SKM-1 (cell line): Measurements from ENCODE around the gene PLPP2.

Experiments used
- DNase-seq: peaks from one replicate; lab custom pipeline; 2025; ENCODE audit not compliant: unreplicated experiment; lab: John Stamatoyannopoulos, UW

The PLPP2 gene

DNA sequence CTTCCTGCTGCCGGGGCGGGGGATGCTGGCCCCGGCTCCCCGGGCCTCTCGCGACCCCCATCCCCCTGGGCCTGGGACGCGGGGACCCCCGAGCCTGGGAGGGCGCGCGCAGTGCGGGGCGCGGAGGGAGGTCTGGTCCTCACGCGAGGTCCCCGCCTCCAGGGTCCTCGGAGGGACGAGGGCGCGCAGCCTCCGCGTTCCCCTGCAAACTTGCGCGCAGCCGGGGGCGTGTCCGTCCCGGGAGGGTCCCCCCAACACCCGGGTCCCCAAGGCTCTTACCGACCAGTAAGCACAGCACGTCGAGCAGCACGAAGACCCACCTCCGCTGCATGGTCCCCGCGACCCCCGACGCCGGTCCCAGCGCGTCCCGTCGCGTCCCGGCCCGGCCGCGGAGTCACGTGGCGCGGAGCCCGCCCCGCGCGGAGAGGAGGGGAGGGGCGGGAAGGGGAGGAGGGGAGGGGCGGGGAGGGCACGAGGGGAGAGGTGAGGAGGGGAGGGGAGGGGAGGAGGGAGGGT lies at the start of gene PLPP2:
Gene PLPP2 (minus strand): TSS at position 398 of the 516 bp plus-strand sequence. CDS start 67 bp downstream, at position 331.
- DNase-seq = no peak

DNA sequence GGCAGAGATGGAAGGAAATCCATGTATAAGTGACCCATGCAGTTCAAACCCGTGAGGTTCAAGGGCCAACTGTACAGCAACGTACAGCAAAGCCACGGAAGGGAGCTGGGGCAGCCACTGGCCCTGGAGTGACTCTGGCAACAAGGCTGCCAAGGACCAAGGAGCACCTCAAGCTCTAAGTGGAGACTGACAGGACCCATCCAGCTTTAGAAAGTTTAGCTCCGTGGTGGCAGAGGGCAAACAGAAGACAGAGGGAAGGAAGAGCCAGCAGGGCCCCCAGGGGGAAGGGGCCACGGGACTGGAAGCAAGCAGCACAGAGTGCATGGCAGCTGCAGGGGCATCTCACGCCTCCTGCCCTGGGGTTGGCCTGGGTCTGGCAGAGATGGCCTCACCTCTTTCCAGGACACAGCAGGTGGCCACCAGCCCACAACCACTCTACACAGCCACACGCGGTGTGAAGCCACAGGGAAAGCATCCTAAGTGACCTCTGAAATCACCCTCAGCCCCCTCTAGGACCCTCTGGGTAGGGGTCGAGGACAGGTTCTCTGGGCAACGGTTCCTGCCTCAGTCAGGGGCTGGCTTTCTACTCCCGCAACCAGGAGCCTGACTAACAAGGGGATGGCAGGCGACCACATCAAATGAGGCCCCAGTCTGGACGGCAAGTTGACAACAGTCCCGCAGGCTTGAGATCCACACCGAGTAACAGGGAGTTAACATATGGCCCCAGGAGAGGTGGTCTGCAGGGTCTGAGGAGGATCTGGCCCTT lies 49.6 kb upstream of the PLPP2 start:
- no peak for DNase-seq

DNA sequence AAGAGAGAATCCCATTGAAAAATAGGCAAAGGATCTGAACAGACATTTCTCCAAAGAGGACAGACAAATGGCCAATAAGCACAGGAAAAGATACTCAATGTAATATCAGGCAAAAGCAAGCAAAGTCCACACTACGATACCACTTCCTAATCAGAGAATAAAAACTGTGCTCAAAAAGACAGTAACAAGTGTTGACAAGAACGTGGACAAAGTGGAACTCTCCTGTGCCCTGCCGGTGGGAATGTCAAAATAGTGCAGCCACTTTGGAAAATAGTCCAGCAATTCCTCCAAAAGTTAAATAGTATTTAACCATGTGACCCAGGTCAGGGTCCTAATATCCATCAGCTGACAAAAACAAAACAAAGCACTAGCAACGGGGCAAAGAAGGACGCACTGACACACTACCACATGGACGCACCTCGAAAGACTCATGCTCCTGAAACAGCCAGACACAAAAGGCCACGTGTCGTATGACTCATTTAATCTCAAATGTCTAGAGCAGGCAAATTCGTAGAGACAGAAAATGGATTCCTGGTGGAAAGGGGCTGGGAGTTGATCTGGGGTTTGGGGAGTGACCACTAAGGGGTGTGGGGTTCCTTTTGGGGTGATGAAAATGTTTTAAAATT lies 48.2 kb upstream of the PLPP2 start:
- DNase-seq = no peak

DNA sequence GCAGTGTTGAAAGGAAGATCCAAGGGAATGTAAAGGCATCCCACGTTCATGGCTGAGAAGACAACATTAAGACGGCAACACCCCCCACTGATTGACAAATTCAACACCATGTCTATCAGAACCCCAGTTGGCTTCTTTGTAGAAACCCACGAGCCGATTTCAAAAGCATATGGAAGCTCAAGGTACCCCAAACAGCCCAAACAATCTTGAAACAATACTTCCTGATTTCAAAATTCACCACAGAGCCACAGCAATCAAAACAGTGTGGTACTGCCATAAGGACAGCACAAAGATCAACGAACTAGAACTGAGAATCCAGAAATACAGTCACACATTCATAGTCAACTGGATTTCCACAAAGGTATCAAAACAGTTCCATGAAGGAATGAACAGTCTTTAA lies 47.2 kb upstream of the PLPP2 start:
- DNase-seq = peak; percentile 47

DNA sequence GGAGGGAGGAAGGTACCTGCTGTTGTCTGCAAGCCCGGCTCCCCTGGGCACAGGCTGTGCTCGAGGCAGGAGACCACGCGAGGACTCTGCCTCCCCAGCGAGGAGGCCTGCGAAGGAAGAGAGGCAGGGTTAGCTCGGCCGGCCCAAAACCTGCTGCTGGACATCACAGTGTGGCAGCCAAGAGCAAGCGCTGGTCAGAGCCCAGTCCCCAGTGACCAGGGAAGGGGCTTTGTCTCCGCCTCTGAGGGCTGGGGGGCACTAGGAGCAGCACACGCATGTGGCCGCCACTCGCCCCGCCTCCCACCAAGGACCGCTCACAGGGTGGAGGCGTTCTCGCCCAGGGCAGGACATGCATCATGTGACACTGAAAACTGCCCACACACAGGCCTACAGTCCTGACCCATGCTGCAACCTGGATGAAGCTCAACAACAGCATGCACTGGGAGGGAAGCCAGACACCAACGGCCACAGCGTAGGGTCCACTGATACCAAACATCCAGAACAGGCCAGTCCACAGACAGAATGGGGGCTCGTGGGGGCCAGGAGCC lies 44.9 kb upstream of the PLPP2 start:
- DNase-seq = no peak

DNA sequence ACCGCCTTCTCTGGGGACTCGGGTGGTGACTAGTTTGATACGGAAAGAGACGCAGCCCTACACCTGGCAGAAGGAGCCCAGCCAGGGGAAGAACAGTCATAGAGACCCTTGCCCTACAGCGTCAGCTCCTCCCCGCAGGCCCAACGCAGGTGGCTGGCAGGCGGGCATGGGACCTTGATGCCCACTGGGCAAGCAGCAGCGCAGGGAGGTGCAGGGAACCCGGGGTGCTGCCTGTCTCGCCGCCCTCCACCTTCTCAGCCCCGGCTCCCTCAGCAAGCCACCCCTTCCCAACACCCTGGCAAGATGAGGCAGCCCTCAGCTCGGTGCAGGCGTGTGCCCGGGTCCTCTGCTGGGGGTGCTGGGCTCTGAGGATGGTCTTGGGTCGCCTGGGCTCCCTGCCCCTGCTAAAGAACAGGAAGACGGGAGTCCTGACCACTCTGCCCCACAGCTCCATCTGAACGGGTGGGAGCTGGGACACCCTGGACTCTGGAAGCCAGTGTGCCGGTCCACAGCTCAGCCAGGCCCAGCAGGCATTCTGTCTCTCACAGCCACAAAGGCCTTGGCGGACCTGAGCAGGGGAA lies 44.4 kb upstream of the PLPP2 start:
- no peak for DNase-seq

DNA sequence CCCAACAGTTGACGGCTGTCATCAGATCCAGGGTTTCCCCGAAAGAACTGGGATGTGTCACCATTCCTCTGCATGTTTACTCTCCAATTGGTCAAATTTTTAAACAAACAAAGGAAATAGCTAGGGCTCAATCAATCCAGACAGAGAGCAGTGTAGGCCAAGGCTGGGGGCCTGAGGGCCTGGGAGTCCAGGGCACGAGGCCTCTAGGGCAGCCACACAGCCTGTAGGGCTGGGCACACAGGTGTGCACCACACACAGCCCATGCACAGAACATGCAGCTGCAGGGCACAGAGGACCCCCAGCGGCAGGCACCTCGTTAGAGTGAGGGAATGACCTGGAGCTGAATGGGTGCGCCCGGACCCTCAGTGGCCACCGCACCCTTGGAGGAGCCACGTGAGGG lies 43.9 kb upstream of the PLPP2 start:
- DNase-seq = no peak

DNA sequence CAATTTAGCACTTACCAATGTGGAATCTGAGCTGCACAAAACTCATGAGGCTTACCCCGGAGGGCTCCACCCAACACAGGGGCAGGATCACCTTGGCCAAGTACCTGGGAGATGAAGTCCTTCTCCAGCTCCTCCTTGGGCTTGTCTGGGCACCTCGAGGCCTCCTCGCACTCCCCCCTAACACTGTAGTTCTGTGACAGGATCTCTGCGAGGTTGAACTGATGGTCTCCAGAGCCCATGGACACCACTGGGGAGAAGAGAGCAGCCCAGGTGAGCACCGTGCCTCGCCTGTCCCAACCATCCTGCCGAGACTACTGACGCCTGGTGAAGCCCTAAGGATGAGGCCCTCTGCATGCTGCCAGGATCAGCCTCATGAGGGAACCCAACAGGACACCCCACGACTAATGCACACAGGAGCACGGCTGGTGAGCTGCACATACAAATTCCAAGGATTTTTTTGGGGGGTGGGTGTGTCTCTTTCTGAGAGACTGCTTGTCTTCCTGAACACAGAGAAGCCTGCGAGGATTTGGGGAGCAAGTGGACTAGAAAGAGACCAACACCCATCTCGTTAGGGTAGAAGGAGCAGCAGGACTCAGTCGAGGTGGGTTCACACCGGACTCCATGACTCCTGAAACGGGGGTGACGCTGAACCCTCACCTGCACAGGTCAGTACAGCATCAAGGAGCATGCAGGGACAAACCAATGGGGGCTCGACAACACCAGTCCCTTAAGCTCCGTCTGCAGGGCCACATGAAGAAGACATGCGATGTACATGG lies 43.3 kb upstream of the PLPP2 start:
- no peak for DNase-seq

DNA sequence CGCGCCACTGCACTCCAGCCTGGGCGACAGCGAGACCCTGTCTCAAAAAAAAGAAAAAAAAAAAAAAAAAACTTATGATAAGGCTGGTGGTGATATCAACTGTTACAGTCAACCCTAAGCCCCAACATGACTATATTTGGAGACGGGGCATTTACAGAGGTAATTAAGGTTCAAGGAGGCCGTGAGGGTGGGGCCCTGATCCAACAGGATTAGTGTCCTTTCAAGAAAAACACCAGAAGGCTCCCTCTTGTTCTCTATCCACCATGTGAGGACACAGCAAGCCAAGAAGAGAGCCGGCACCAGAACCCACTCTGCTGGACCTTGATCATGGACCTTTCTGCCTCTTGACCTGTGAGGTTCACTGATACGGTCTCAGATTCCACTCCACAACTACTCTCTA lies 39.3 kb upstream of the PLPP2 start:
- DNase-seq = no peak

DNA sequence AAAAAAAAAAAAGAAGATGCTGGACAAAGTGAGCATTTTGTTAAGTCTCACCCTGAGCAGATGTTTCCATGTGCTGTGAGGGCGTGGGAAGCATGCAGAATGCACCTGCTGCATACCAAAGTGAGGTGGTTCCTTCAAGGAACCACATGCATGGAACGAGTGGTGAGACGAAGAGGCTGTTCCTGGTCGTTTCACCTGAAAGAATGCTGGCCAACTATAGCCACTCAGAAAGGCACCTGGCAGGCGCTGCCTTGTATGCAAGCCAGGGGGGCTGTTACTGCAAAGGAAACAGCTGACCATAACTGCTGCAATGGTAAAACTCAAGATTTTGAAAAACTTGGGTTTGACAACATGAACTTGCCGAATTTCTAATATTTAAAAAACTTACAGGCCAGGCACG lies 38.7 kb upstream of the PLPP2 start:
- no peak for DNase-seq

DNA sequence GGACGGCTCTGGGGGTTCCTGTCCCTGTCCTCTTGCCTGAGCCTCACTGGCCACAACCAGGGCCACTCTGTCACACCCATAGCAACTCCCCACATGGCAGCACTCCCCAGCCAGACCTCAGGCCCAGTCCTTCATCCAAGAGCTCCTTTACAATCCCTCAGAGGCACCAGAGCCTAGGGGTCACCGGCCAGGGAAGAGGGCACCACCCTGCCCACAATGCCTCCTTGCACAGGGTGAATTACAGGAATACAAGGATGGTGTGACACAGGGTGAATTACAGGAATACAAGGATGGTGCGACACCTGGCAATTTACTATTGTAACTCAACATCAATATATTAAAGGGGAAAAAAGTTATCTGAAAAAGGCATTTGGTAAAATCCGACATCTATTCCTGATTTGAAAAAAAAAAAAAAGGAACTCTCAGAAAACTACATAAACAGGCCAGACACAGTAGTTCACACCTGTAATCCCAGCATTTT lies 36.9 kb upstream of the PLPP2 start:
- no peak for DNase-seq

DNA sequence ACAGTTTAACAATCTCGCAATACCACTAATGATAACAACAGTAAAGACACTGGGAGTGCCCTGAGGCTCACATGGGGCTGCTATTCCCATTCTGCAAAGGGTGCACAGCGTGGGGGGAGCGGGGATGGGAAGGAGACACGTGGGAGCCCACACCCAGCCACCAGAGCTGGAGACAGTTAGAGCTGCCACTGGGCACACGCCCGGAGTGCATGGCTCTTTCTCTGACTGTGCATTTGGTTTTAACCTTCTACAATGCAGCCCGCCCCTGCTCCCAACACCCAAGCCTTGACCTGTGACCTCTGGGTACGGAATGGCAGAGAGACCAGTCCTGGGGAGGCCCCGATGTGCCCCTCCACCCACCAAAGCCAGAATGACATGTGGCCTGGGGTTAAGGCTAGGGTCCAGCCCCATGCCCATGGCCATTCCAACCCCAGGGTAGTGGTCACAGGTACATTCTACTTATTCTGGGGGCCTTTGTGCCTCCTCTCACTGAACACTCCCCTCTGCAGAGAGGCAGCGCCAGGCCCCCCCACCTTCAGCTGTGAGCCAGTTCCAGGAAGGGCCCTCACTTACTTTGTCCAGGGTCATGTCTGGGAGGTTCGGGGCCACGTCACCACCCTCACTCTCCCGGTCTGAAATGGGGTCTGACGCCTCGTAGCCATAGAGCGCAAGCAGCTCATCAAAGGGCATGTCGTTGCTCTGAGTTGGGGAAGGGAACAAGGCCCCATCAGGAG lies 36.3 kb upstream of the PLPP2 start:
- DNase-seq = no peak

DNA sequence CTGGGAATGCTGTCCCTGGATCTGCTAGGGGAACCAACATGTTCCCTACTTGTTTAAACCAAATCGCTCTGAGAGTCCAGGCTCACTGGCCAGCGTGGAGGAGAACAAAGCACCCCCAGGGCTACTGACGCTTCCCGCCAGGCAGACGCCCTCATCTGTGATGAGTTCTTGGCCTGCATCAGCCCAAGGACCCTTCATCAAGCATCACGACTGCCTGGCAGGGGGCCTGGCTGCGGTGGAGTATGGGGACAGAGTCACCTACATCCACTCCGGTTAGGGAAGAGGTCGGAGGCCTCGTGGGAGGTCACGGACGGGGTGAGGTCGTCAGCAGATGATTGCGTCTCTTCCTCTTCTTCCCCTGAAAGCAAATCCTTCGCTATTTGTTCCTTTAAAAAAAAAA lies 35.7 kb upstream of the PLPP2 start:
- DNase-seq = no peak

DNA sequence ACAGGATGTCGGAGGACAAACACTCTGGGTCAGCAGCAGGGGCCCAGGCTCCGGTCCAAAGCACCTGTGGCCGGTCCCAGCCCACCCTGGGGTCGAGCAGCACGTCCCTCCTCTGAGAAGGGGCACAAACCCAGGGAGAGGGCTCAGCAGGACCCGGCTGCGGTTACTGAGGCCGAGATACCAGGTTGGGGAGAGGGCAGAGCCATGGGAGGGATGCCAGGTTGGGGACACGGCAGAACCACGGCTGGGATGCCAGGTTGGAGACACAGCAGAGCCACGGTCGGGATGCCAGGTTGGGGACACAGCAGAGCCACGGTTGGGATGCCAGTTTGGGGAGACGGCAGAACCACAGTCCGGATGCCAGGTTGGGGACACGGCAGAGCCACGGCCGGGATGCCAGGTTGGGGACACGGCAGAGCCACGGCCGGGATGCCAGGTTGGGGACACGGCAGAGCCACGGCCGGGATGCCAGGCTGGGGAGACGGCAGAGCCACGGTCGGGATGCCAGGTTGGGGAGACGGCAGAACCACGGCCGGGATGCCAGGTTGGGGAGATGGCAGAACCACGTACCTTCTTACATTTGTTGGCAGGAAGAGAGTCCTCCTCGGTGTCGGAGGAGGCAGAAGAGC lies 34.8 kb upstream of the PLPP2 start:
- DNase-seq = no peak

DNA sequence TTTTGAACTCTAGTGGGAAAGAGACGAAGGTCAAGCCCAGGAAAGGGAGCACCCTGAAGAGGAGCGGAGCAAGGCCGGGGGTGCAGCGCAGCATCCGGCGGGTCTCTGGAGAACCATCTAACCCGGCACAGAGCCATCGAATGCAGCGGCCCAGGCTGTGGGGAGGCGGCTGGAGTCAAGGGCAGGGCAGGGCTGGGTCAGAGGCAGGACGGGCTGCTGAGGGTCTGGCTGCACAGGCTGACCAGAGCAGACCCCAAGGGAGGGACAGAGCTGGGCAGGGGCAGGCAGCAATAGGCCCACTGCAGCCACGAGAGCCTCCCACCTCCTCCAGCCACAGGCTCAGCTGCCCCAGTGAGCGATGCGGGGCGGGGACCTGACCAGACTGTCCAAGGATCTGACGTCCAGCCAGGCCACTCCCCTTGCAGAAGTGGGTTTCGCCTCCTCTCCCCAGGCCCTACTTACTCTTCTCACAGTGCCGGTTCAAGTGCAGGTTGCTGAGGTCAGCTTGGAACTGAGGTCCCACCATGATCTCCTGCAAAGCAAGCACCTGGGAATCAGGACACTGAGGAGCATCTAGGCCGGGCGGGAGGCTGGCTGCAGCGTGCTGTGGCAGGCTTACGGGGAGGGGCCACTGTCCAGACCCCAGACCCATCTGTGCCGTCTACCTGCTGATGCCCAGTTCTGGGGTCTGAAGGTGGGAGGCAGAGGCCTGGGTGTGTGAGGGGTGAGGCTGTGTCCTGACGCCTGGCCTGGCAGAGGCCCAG lies 34.2 kb upstream of the PLPP2 start:
- no peak for DNase-seq

DNA sequence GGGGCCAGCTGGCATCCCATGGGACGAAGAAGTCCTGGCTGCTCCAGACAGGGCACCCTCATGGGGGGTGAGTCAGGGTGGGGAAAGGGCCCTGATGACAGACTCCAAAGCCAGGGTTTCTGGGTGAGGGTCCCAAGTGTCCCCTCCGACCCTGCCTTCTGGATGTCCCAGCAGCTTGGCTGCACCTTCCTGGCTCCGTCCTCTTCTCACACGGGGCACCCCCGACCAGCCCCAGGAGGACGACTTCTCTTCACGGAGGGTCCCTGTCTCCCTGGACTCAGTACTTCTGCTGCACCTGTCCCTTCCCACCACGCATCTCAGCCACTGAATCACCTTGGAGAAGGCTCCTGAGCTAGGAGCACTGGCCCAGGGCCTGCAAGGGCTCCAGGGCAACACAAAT lies 33.5 kb upstream of the PLPP2 start:
- DNase-seq = no peak

DNA sequence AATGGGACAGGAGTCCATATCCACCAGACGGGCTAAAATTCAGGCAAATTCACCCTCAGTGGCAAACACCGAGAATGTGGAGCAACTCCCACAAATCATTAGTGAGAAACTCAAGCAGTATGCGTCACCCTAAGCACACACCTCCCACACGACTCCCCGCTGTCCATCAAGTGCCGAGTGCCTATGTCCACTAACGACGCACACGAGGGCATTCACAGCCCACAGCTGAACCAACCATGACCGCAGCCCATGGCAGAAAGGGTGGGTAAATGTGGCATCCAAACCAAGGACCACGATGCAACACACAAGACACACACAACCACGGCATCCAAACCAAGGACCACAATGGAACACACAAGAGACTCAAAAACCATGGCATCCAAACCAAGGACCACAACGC lies 31.4 kb upstream of the PLPP2 start:
- no peak for DNase-seq

DNA sequence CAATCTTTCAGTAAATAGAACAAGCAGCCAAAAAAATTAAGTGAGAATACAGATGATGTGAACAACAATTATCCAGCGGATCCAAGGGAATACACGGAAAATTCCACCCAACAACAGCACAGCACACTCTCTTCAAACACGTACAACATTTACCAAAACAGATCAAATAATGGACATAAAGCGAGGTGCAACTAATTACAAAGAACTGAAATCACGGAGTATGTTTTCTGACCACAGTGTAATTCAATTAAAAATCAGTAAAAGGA lies 27.2 kb upstream of the PLPP2 start:
- DNase-seq = no peak

DNA sequence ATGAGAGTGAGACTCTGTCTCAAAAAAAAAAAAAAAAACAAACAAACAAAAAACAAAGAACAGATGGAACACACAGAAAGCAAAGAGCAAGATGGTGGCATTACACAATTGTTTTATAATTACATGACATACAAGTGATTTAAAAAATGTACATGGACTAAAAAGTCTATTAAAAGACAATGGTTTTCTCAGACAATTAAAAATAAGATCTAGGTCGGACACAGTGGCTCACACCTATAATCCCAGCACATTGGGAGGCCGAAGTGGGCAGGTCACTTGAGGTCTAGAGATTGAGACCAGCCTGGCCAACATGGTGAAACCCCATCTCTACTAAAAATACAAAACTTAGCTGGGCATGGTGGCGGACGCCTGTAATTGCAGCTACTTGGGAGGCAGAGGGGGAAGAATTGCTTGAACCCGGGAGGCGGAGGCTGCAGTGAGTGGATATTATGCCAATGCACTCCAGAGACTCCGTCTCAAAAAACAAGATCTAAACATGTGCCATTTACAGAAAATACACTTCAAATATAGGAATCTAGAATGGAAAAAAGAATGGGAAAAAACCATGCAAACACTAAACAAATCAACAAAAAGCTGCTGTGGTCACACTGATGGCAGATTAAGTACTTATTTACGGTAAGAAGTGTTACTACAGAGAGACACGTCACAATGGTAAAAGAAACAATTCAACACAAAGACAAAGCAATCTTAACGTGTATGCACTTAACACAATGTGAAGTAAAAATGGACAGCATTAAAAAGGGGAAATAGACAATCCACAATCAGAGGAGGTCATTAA lies 26.7 kb upstream of the PLPP2 start:
- DNase-seq = no peak
